EL (cell line): ENCODE results near the gene MACROD2.
"Not testable (repeated sequence)": the region's sequence is repeated elsewhere in the genome, so short reads cannot be mapped to it uniquely, and the experiment has no call there.

ENCODE experiments used
- DNase-seq: peaks from one replicate; pipeline ENCODE4 v3.0.0-alpha.2; 2016

MACROD2 gene

GRCh38 chr20:15977026-15977425 lies 1981.7 kb downstream of the MACROD2 start:
- no peak for DNase-seq

- no peak for DNase-seq
These were observed 1982.4 kb downstream of the MACROD2 start for GRCh38 chr20:15977758-15978157.

GRCh38 chr20:15985494-15986368 lies 1990.4 kb downstream of the MACROD2 start:
- DNase-seq, result not testable (repeated sequence)

- DNase-seq, result no peak
These were observed 1991.4 kb downstream of the MACROD2 start for GRCh38 chr20:15986690-15987089.

DNA sequence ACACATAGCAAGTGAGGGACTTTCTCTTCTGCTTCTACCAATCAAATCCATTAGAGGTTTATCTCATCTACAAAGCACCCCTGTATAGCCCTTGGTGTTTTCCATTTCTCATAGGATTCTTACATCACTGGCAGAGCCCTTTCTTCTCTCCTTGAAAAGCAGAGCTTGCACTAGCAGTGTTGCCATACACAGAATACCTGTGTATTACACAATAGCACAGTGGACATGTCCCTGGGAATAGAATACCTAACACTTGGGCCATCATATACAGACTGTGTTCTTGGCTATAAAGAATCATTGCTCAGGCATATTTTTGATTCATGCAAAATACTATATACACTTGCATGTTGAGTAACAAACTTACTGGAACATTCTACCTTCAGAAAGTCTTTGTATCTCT lies 1996.0 kb downstream of the MACROD2 start:
- DNase-seq, result no peak

GRCh38 chr20:15992564-15992963 lies 1997.2 kb downstream of the MACROD2 start:
- DNase-seq, result peak; percentile 26

- DNase-seq, result no peak
These were observed 2004.8 kb downstream of the MACROD2 start for GRCh38 chr20:16000112-16000511.

- DNase-seq, result peak; percentile 31
These were observed 2006.0 kb downstream of the MACROD2 start for GRCh38 chr20:16001286-16001685.

DNA sequence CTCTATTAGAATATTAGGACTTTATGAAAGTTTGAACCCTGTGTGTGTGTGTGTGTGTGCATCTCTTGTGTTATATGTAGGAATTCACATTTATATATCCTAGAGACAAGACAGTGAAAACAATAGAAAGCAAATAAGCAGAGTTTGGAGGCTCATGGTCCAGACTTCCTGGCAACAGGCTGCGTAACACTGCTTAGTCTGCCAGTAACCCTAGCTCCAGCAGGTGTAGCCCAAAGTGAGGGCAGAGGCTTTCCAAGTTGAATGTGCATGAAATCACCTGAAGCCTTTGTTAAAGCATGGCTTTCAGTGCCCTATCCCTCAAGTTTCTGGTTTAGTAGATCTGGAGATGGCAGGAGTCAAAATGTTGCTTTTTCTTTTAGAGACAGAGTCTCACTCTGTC lies 2008.0 kb downstream of the MACROD2 start:
- DNase-seq, result no peak

- DNase-seq, result no peak
These were observed 2009.0 kb downstream of the MACROD2 start for GRCh38 chr20:16004108-16004854.

DNA sequence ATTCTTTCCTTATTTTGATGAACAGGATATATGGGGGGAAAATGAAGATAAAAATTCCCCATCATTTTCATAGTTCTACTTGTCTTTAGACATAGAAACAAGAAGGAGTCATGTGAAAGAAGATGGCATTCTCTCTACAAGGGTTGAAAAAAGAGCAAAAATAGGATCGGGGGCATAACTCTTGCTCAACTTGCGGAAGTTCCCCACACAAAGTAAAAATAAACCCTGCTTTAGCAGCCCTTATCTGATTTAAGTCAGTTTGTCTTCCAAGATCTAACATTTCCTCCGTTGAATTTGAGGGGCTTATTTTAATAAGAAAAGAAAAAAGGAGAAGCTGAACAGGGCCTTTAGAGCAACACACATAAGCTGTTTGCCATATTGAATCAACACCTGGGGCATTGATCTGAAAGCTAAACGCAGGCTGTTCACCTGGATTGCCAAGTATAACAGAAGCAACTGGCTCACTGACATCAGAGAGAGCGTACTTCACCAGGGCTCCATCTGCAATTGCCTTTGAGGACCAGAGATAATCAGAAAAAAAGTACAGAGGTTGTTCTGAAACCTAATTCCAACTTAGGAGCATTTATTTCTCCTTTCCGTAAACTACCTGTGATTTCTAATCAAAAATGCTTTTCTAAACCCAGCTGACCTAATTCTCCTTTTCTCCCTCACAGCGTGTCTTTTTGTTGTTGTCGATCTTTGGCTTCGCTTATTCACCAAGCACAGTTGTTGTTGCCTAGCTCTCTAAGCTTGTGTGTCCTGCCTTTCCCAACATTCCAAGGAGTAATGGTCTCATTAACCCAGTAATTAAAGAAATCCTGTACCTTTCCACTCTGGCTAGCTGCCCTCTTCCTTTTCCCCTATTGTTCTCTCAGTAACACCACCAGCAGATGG lies 2010.0 kb downstream of the MACROD2 start:
- no peak for DNase-seq

GRCh38 chr20:16005915-16006493 lies 2010.7 kb downstream of the MACROD2 start:
- no peak for DNase-seq

- no peak for DNase-seq
These were observed 2011.8 kb downstream of the MACROD2 start for GRCh38 chr20:16007164-16007563.

DNA sequence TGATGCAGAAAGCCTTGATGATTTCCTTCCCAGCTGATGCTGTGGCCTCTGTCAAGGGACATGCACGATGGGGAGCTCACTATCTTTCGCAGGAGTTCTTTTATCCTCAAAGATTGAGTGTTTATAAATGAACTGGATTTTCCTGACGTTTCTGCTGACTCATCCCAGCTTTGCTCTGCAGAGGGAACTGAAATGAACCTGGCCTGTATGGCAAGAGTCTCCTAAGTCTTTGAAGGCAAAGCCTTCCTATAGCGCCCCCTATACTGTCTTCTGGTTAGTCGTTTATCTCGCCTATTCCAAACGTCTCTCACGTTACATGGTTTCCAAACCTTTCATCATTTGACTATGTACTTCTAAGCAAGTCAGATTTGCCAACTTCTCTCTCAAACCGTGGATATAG lies 2012.6 kb downstream of the MACROD2 start:
- DNase-seq, result no peak

DNA sequence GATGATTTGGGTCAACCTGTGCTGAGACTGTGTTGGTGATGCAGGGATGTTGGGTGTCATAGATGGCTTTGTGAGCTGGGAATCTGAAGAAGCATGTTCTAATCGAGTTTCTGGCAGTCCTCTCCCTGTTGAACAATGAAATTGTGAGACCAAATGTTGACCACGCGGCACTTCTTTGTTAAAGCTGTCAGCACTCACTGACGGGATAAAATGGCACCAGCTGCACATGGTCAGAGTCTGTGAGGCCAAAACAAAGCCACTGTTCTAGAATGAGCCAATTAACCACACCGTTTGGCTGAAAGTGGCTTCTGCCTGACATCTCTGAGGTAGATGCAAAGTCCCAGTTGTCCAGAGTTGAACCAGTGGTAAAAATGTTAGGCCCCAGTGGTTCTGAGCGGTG lies 2015.7 kb downstream of the MACROD2 start:
- no peak for DNase-seq

DNA sequence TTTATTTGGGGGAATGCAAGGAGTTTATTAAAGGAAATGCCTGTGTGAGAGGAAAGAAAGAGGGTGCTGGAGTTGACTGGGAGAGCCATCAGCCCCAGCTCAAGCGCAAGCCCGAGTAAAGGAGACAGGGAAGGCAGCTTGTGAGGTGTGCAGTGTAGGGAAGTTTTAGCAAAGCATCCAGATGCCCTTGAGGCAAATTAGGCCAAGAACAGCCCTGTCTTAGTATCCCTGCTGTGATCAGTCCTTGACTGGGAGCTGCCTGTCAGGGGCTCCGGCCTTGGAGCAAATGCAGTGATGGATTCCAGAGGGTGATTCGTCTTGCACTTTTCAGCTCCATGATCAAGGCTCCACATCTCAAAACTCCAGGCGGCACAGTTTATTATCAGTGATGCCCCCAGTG lies 2016.2 kb downstream of the MACROD2 start:
- no peak for DNase-seq

DNA sequence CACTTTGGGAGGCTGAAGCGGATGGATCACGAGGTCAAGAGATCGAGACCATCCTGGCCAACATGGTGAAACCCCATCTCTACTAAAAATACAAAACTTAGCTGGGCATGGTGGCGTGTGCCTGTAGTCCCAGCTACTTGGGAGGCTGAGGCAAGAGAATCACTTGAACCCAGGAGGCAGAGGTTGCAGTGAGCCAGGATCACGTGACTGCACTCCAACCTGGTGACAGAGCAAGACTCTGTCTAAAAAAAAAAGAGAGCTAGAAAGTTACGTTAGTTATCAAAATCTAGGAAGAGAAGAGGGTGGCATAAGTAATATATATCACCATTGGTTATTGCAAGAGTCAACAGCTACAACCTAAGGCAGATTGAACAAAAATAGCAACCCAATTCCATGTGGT lies 2017.6 kb downstream of the MACROD2 start:
- not testable (repeated sequence) for DNase-seq

- no peak for DNase-seq
These were observed 2018.3 kb downstream of the MACROD2 start for GRCh38 chr20:16013631-16014030.

- DNase-seq, result no peak
These were observed 2019.1 kb downstream of the MACROD2 start for GRCh38 chr20:16014436-16014835.

DNA sequence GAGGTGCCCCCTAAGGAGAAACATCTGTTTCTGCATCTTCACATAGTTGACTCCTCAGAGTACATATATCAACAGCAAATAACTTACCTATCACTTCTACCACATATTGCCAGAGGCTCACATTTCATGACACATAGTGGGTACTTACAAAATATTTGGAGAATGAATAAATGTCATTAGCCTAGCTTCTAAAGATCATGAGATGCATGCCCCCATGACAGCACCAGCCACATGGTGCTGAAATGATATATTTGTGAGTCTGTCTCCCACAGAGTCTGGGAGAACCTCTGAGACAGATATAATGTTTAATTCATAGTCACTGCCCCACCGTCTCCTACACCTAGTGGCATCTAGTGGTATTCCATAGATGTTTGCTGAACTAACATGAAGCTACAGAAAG lies 2022.3 kb downstream of the MACROD2 start:
- peak; percentile 45 for DNase-seq

DNA sequence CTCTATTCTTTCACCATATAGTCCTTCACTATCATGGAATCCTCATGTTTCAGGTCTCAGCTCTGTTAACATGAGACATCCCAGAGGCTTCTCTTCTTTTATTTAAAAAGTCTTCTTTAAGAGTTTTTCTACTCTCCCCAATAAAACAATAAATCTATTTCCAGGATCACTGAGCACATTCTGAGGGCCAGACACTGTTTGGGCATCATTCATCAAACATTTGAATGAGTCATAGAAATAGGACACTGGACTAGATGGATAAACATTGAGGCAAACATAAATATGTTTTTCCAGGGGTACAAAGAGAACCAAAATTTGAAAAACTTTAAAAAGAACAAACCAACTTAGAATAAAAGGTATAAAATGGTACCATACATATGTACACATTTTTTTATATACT lies 2023.6 kb downstream of the MACROD2 start:
- peak; percentile 15 for DNase-seq

DNA sequence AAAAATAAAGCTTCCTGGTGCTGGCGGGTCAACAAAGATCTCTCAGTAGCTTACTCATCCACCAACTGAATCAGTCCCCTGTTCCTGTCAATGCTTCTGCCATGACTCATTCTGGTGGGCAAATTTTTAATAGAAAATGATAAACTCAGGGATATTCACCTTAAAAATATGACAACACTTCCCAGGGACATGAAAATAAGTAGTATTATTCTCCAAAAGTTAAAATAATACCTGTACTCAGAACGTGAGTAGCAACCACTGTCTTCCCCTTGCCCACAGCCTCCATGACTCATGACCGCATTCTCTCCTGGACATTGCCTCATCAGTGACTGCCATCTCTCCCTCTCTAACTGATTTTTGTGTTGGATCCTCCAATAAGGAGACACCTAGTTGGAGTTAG lies 2025.7 kb downstream of the MACROD2 start:
- peak; percentile 64 for DNase-seq

DNA sequence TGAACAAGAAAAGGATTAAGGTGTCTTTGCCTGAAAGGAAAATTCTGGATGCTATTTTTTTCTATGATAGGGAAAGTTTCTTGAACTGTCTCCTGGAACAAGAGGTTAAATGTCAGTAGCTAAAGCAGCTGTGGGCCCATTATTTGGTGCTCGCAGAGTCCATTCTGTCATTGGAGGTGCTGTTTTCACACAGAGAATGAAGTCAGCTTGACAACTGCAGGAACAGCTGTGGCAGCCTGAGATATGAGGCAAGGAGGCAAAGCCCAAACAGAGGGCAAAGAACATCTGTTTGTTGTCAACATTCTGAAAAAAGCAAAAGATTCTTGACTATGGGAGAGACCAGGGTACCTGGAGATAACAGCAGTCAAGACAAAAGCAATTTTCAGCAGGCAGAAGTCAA lies 2029.8 kb downstream of the MACROD2 start:
- no peak for DNase-seq
